ENCODE data around the gene GRAMD2B.
A peak's percentile ranks its signal among the peaks of the same experiment; 100 is the strongest.
"Not testable (repeated sequence)": the region's sequence is repeated elsewhere in the genome, so short reads cannot be mapped to it uniquely, and the experiment has no call there.

GRAMD2B gene

GRCh38 chr5:126422994-126423788, at the start of gene GRAMD2B:
Gene GRAMD2B (plus strand): TSS chr5:126423409. CDS start chr5:126423607, 198 bp downstream.
- peak; percentile 74 for DNase-seq

GRCh38 chr5:126374109-126374416, 49.1 kb upstream of the GRAMD2B start:
- DNase-seq: no peak

GRCh38 chr5:126376443-126376842, 46.8 kb upstream of the GRAMD2B start:
- no peak for DNase-seq

- no peak for DNase-seq
Observed at GRCh38 chr5:126377424-126377823, 45.8 kb upstream of the GRAMD2B start.

- not testable (repeated sequence) for DNase-seq
Observed at GRCh38 chr5:126380316-126380715, 42.9 kb upstream of the GRAMD2B start.

- no peak for DNase-seq
Observed at GRCh38 chr5:126383246-126383645, 40.0 kb upstream of the GRAMD2B start.

- no peak for DNase-seq
Observed at GRCh38 chr5:126383776-126384175, 39.4 kb upstream of the GRAMD2B start.

- DNase-seq: no peak
Observed at GRCh38 chr5:126384985-126385384, 38.2 kb upstream of the GRAMD2B start.

- no peak for DNase-seq
Observed at GRCh38 chr5:126385524-126386502, 37.4 kb upstream of the GRAMD2B start.

GRCh38 chr5:126389179-126389578, 34.0 kb upstream of the GRAMD2B start:
- no peak for DNase-seq

GRCh38 chr5:126390051-126390450, 33.2 kb upstream of the GRAMD2B start:
- DNase-seq: no peak

GRCh38 chr5:126391386-126391785, 31.8 kb upstream of the GRAMD2B start:
- no peak for DNase-seq

GRCh38 chr5:126394211-126394788, 28.9 kb upstream of the GRAMD2B start:
- no peak for DNase-seq

GRCh38 chr5:126395198-126395597, 28.0 kb upstream of the GRAMD2B start:
- DNase-seq: no peak

- no peak for DNase-seq
Observed at GRCh38 chr5:126395605-126396004, 27.6 kb upstream of the GRAMD2B start.

- not testable (repeated sequence) for DNase-seq
Observed at GRCh38 chr5:126396721-126397120, 26.5 kb upstream of the GRAMD2B start.

- DNase-seq: no peak
Observed at GRCh38 chr5:126398791-126399190, 24.4 kb upstream of the GRAMD2B start.

GRCh38 chr5:126400621-126401251, 22.5 kb upstream of the GRAMD2B start:
- no peak for DNase-seq

- DNase-seq: no peak
Observed at GRCh38 chr5:126402621-126403555, 20.3 kb upstream of the GRAMD2B start.

- no peak for DNase-seq
Observed at GRCh38 chr5:126403876-126404275, 19.3 kb upstream of the GRAMD2B start.

GRCh38 chr5:126410623-126411022, 12.6 kb upstream of the GRAMD2B start:
- DNase-seq: no peak

- no peak for DNase-seq
Observed at GRCh38 chr5:126413856-126414255, 9.4 kb upstream of the GRAMD2B start.
